ENCODE results near the gene KDSR. TPM values are rescaled to one million over a fixed set of nuclear protein-coding genes. Genes with fewer than 3 reads are reported as not detected.

The KDSR gene
- total RNA-seq, 4 donors from 2014 or later: 11.2 to 18.6 (median 14.4) TPM

GRCh38 chr18:63317982-63318888 lies 48.8 kb downstream of the KDSR start:
- intact Hi-C loops (cut with DNase I; ENCODE audit: low total_unique reads): loop anchor here (1.0 to 5.0 kb wide), 5 partner anchors 25 to 187 kb away; no protein-coding TSS in a partner anchor
- peak; percentile 52 to 75 for DNase-seq
- peak; percentile 34 to 45 for ATAC-seq
- in situ Hi-C loops (cut with MboI; ENCODE audit: low sequenced_read_pairs in 4 of 4): loop anchor here in 1 of 4 donors (5.0 to 10.0 kb wide), 2 partner anchors 53 to 186 kb away; no protein-coding TSS in a partner anchor
- Histone ChIP-seq H3K4me1 (peaks cover 18 to 46% of the 10 kb centered on the region in 2 donors), H3K27ac (peak overlapping the region; percentile 51 to 86 (median 78)), H3K36me3 (no peaks in the 10 kb centered on the region), H3K9me3 (no peaks in the 10 kb centered on the region), H3K27me3 (no peaks in the 10 kb centered on the region), H3K4me3 (peak overlapping the region; percentile 60 to 95 (median 80))
- TF ChIP-seq CTCF (IDR thresholded peaks at IDR 0.05 in 4 of 5, conservative IDR thresholded peaks at IDR 0.05 in 1 of 5) (peak; percentile 65 to 80 (median 76)), POLR2A (IDR thresholded peaks at IDR 0.05) (no peak)

DNA sequence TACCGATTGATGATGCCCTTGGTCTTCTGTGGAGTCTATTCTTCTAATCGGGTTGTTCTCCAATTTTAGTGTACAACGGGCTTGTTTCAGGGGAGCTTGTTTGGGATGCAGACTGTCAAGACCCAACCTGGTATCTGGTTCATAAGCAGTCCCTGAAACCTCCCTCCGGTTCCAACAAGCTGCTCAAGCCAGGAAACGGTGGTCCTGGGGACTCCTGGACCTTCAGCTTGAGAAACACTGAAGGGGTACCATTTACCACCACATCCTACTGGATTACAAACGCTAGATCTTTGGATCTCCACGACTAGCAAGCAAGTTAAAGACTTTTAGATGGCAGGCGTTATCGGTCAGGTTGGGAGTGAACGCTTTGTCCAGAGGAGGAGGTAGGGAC lies 49.5 kb downstream of the KDSR start:
- intact Hi-C loops (cut with DNase I; ENCODE audit: low total_unique reads) (loop anchor here (5.0 kb wide), 1 partner anchor 125 kb away; no protein-coding TSS in a partner anchor), in situ Hi-C loops (cut with MboI; ENCODE audit: low sequenced_read_pairs in 4 of 4) (loop anchor here in 1 of 4 donors (5.0 to 10.0 kb wide), 2 partner anchors 53 to 185 kb away; no protein-coding TSS in a partner anchor)
- H3K4me3 ChIP-seq: peak overlapping the region; percentile 60 to 95 (median 80)
- peak overlapping the region; percentile 51 to 86 (median 78) for H3K27ac ChIP-seq
- H3K9me3 ChIP-seq: no peaks in the 10 kb centered on the region
- H3K4me1 ChIP-seq: peaks cover 21 to 51% of the 10 kb centered on the region in 2 donors
- no peak for TF ChIP-seq POLR2A (IDR thresholded peaks at IDR 0.05)
- TF ChIP-seq CTCF (IDR thresholded peaks at IDR 0.05 in 4 of 5, conservative IDR thresholded peaks at IDR 0.05 in 1 of 5): no peak
- no peaks in the 10 kb centered on the region for H3K27me3 ChIP-seq
- H3K36me3 ChIP-seq: no peaks in the 10 kb centered on the region
- no peak for ATAC-seq
- DNase-seq: no peak

DNA sequence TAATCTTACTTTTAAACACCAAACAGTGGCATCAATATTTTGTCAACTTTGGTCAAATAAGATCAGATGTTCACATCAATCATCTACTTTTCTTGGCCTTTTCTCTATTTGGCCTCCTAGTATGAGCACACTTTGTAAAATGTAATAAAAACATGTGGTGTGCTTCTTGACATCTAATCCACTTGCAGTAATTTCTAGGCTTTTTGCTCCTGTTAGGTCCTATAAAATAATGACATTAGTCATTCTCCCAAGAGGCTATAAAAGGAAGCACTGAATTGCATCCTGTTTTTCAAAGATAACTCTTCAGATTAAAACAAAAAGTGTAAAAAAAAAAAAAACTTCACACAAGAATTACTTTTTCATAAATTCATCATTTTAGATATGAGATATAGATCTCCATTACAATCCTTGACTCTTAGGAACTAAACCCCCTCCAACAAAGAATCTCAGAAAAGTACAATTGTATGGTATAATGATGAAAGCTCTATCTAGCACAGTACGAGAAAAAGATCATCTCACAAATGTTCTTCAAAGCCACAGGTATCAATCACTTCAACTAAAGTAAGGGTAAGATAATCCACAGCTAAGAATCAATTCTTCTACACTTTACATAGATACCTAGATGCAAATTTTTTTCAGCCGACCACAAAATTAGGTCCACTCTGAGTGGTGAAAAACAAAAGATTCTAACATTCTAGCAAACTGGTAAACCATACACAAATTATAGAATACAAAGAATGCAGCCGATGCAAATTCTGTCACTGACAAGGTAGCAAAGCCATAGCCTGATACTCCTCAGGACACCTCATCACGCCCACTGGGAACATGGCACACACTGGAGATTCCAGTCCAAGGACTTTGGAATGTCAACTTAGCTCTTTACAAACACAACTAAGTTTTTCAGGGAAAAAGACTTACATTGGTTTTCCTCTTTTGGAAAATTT lies 50.1 kb downstream of the KDSR start:
- no peaks in the 10 kb centered on the region for H3K27me3 ChIP-seq
- in situ Hi-C loops (cut with MboI; ENCODE audit: low sequenced_read_pairs in 4 of 4) (loop anchor here in 1 of 4 donors (5.0 to 10.0 kb wide), 2 partner anchors 52 to 185 kb away; no protein-coding TSS in a partner anchor), intact Hi-C loops (cut with DNase I; ENCODE audit: low total_unique reads) (loop anchor here (5.0 kb wide), 1 partner anchor 125 kb away; no protein-coding TSS in a partner anchor)
- no peak for TF ChIP-seq CTCF (IDR thresholded peaks at IDR 0.05 in 4 of 5, conservative IDR thresholded peaks at IDR 0.05 in 1 of 5)
- no peak for TF ChIP-seq POLR2A (IDR thresholded peaks at IDR 0.05)
- DNase-seq (no peak), ATAC-seq (no peak)
- peak overlapping the region; percentile 51 to 86 (median 78) for H3K27ac ChIP-seq
- peaks cover 27 to 47% of the 10 kb centered on the region in 2 donors for H3K4me1 ChIP-seq
- H3K4me3 ChIP-seq: peak overlapping the region in 3 of 4 donors; percentile 60 to 81 (median 79)
- no peaks in the 10 kb centered on the region for H3K36me3 ChIP-seq
- H3K9me3 ChIP-seq: no peaks in the 10 kb centered on the region

- no peak overlapping the region for H3K4me3 ChIP-seq
- H3K36me3 ChIP-seq: no peaks in the 10 kb centered on the region
- TF ChIP-seq POLR2A (IDR thresholded peaks at IDR 0.05) (no peak), CTCF (IDR thresholded peaks at IDR 0.05 in 4 of 5, conservative IDR thresholded peaks at IDR 0.05 in 1 of 5) (no peak)
- ATAC-seq: no peak
- intact Hi-C loops (cut with DNase I; ENCODE audit: low total_unique reads): loop anchor here (5.0 kb wide), 1 partner anchor 124 kb away; no protein-coding TSS in a partner anchor
- DNase-seq: no peak
- in situ Hi-C loops (cut with MboI; ENCODE audit: low sequenced_read_pairs in 4 of 4): loop anchor here in 1 of 4 donors (5.0 to 10.0 kb wide), 2 partner anchors 51 to 184 kb away; no protein-coding TSS in a partner anchor
- H3K27me3 ChIP-seq: no peaks in the 10 kb centered on the region
- H3K9me3 ChIP-seq: no peaks in the 10 kb centered on the region
- H3K27ac ChIP-seq: peak overlapping the region; percentile 7 to 81 (median 18)
- peaks cover 31 to 47% of the 10 kb centered on the region in 2 donors for H3K4me1 ChIP-seq
These were observed 51.1 kb downstream of the KDSR start for GRCh38 chr18:63315876-63316275.

All from gastrocnemius medialis (tissue), 4 donors.